GM18517 (cell line): ENCODE data around the gene GLTP.
A peak's percentile ranks its signal among the peaks of the same experiment; 100 is the strongest.
"Not testable (repeated sequence)": the region's sequence is repeated elsewhere in the genome, so short reads cannot be mapped to it uniquely, and the experiment has no call there.

ENCODE experiments used
- ATAC-seq: cut with Tn5 transposase; IDR thresholded peaks from one replicate; pipeline ENCODE4 v1.9.1; 2021; ENCODE audit warnings: mild to moderate bottlenecking, moderate library complexity; ENCODE audit not compliant: unreplicated experiment

Gene GLTP

GRCh38 chr12:109880043-109880931 is at the start of gene GLTP:
Gene GLTP (minus strand): TSS chr12:109880541. CDS start chr12:109880374, 167 bp downstream.
- peak; percentile 91 for ATAC-seq

GRCh38 chr12:109929326-109929725 is 49.0 kb upstream of the GLTP start:
- ATAC-seq: not testable (repeated sequence)

GRCh38 chr12:109928058-109928656 is 47.8 kb upstream of the GLTP start:
- no peak for ATAC-seq

- no peak for ATAC-seq
These were observed 47.3 kb upstream of the GLTP start for GRCh38 chr12:109927622-109928021.

GRCh38 chr12:109926488-109927210 is 46.3 kb upstream of the GLTP start:
- ATAC-seq: no peak

GRCh38 chr12:109926016-109926415 is 45.7 kb upstream of the GLTP start:
- no peak for ATAC-seq

- ATAC-seq: no peak
These were observed 45.0 kb upstream of the GLTP start for GRCh38 chr12:109925185-109925840.

- ATAC-seq: no peak
These were observed 43.3 kb upstream of the GLTP start for GRCh38 chr12:109923481-109924245.

GRCh38 chr12:109923038-109923437 is 42.7 kb upstream of the GLTP start:
- ATAC-seq: no peak

GRCh38 chr12:109921982-109922381 is 41.6 kb upstream of the GLTP start:
- no peak for ATAC-seq

GRCh38 chr12:109920261-109920780 is 40.0 kb upstream of the GLTP start:
- ATAC-seq: no peak

GRCh38 chr12:109919456-109919855 is 39.1 kb upstream of the GLTP start:
- no peak for ATAC-seq

- ATAC-seq: no peak
These were observed 35.7 kb upstream of the GLTP start for GRCh38 chr12:109916045-109916444.

GRCh38 chr12:109915171-109916040 is 35.1 kb upstream of the GLTP start:
- no peak for ATAC-seq

- no peak for ATAC-seq
These were observed 34.1 kb upstream of the GLTP start for GRCh38 chr12:109914461-109914860.

- ATAC-seq: no peak
These were observed 32.5 kb upstream of the GLTP start for GRCh38 chr12:109912855-109913321.

GRCh38 chr12:109910969-109911348 is 30.6 kb upstream of the GLTP start:
- ATAC-seq: no peak

- ATAC-seq: no peak
These were observed 30.1 kb upstream of the GLTP start for GRCh38 chr12:109910254-109910968.
